Measurements from ENCODE around the gene NSMF.

Gene NSMF

GRCh38 chr9:137445930-137446431 lies 13.2 kb downstream of the NSMF start:
- DNase-seq: no peak

- peak; percentile 54 for DNase-seq
These were observed 13.8 kb downstream of the NSMF start for GRCh38 chr9:137445275-137445807.

- DNase-seq: no peak
These were observed 14.9 kb downstream of the NSMF start for GRCh38 chr9:137444106-137444790.

- DNase-seq: no peak
These were observed 17.2 kb downstream of the NSMF start for GRCh38 chr9:137441935-137442321.

- DNase-seq: peak; percentile 49
These were observed 17.7 kb downstream of the NSMF start, which contains the start of gene ENTPD8 for GRCh38 chr9:137441289-137441934. ENTPD8 (minus strand) TSS chr9:137441357; CDS start chr9:137438285, 3,072 bp downstream.

GRCh38 chr9:137439158-137439714 lies 19.9 kb downstream of the NSMF start:
- DNase-seq: no peak

GRCh38 chr9:137438591-137439157 lies 20.5 kb downstream of the NSMF start:
- no peak for DNase-seq

GRCh38 chr9:137437691-137438590 lies 21.2 kb downstream of the NSMF start:
- DNase-seq: no peak

GRCh38 chr9:137436761-137437600 lies 22.2 kb downstream of the NSMF start:
- no peak for DNase-seq

- DNase-seq: no peak
These were observed 23.0 kb downstream of the NSMF start for GRCh38 chr9:137435980-137436760.

- no peak for DNase-seq
These were observed 23.7 kb downstream of the NSMF start for GRCh38 chr9:137435381-137435891.

GRCh38 chr9:137434498-137435380 lies 24.4 kb downstream of the NSMF start:
- DNase-seq: no peak

- no peak for DNase-seq
These were observed 25.2 kb downstream of the NSMF start for GRCh38 chr9:137433916-137434431.

- DNase-seq: no peak
These were observed 25.7 kb downstream of the NSMF start for GRCh38 chr9:137433349-137433915.

GRCh38 chr9:137432687-137433348 lies 26.3 kb downstream of the NSMF start:
- DNase-seq: no peak

- no peak for DNase-seq
These were observed 27.7 kb downstream of the NSMF start for GRCh38 chr9:137431416-137431931.

GRCh38 chr9:137430723-137431415 lies 28.3 kb downstream of the NSMF start:
- no peak for DNase-seq
